Ascending aorta (tissue), 2 donors: Measurements from ENCODE around the gene ZNF367. TPM values are rescaled to one million over a fixed set of nuclear protein-coding genes. Genes with fewer than 3 reads are reported as not detected.

Experiments used
- DNase-seq, 2 donors: peaks; one replicate each; pipeline ENCODE4 v3.0.0-alpha.2; 2019; ENCODE audit warnings: low spot score in 2 of 2
- H3K27ac ChIP-seq, 2 donors: fragments of 200-600 bp; sonication (generic); one replicate each; pipeline ENCODE4 v1.5.1; 2016 to 2017; ENCODE audit warnings: mild to moderate bottlenecking in 1 of 2
- H3K27me3 ChIP-seq: fragments of 200-600 bp; sonication (generic); one replicate; pipeline ENCODE4 v1.5.1; 2017
- H3K36me3 ChIP-seq, 2 donors: fragments of 200-600 bp; sonication (generic); one replicate each; pipeline ENCODE4 v1.5.1; 2016
- H3K4me1 ChIP-seq, 2 donors: fragments of 200-600 bp; sonication (generic); one replicate each; pipeline ENCODE4 v1.5.1; 2016 to 2017; ENCODE audit warnings: mild to moderate bottlenecking in 1 of 2
- H3K4me3 ChIP-seq, 2 donors: fragments of 200-600 bp; sonication (generic); one replicate each; pipeline ENCODE4 v1.5.1; 2016 to 2017; ENCODE audit warnings: mild to moderate bottlenecking in 1 of 2
- H3K9me3 ChIP-seq, 2 donors: fragments of 200-600 bp; sonication (generic); one replicate each; pipeline ENCODE4 v1.5.1; 2016
- intact Hi-C: fragments of 100-400 bp; cut with DNase I; formaldehyde crosslinking; loops from one replicate; pipeline ENCODE4 v1.15.1; 2023
- total RNA-seq: library from RNA; depleted of rRNA; stranded (reverse); fragments of >200 nt; gene quantifications from one replicate; pipeline ENCODE4 v1.1.0, GENCODE V29; 2016
- TF ChIP-seq, protein P1 (sequence below), 3 experiments: fragments of 200-600 bp in 2 of 3; fragments of 450-650 bp in 1 of 3; sonication (generic) in 2 of 3; IDR thresholded peaks; one replicate each; pipeline ENCODE4 v1.5.1; 2016 to 2019; ENCODE audit warnings: antibody characterized with exemption in 3 of 3, mild to moderate bottlenecking in 1 of 3, moderate library complexity in 1 of 3

ZNF367 gene
- total RNA-seq, 1 donor from 2014 or later = 3.9 TPM

DNA sequence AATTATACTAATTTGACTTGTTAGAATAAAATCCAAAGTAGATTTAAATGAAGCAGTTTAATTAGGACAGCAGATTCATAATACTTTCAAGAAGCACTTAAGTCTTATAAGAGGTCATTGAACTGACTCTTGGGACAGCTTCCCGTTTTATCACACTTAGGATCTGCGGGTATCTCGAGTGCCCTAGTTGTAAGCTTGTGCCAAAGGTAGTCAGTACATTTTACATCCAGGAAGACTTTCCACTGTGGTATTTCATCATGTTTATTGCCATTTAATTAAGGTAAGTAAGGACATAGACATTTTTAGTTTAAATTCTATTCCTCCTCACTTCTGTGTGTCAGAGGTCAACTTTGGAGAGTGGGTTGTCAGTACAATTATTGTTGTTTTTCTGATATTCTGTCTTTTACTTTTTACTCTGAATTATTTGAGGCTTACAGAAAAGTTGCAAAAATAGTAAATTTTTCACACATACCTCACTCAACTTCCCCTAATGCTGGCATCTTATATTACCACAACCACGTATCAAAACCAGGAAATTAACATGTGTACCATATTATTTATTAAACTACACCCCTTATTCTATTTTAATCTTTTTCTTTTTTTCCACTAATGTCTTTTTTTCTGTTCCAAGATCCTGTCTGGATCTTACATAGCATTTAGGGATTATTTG is 7.5 kb upstream of the ZNF367 start:
- Histone ChIP-seq H3K27ac (no peak overlapping the region), H3K27me3 (no peaks in the 10 kb centered on the region), H3K4me1 (peaks cover 4 to 9% of the 10 kb centered on the region in 2 donors), H3K4me3 (no peak overlapping the region), H3K36me3 (no peaks in the 10 kb centered on the region), H3K9me3 (no peaks in the 10 kb centered on the region)
- TF ChIP-seq, protein P1, sequence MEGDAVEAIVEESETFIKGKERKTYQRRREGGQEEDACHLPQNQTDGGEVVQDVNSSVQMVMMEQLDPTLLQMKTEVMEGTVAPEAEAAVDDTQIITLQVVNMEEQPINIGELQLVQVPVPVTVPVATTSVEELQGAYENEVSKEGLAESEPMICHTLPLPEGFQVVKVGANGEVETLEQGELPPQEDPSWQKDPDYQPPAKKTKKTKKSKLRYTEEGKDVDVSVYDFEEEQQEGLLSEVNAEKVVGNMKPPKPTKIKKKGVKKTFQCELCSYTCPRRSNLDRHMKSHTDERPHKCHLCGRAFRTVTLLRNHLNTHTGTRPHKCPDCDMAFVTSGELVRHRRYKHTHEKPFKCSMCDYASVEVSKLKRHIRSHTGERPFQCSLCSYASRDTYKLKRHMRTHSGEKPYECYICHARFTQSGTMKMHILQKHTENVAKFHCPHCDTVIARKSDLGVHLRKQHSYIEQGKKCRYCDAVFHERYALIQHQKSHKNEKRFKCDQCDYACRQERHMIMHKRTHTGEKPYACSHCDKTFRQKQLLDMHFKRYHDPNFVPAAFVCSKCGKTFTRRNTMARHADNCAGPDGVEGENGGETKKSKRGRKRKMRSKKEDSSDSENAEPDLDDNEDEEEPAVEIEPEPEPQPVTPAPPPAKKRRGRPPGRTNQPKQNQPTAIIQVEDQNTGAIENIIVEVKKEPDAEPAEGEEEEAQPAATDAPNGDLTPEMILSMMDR (IDR thresholded peaks at IDR 0.05) = no peak
- intact Hi-C loops = no loop called here
- no peak for DNase-seq

DNA sequence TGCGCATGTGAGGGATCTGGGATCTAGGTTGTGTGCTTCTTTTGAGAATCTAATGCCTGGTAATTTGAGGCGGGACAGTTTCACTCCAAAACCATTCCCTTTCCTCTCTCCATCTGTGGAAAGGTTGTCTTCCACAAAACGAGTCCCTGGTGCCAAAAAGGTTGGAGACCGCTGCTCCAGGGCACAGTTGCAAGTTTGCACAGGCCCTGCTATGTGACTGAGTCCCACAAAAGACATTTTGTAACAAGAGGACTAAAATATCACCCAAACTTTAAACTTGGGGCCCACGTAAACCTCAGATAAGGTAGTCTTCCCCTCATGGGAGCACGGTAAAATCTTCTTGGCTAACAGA is 5.8 kb upstream of the ZNF367 start:
- TF ChIP-seq, protein P1 (IDR thresholded peaks at IDR 0.05) = no peak
- no peak for DNase-seq
- no peaks in the 10 kb centered on the region for H3K36me3 ChIP-seq
- H3K9me3 ChIP-seq = no peaks in the 10 kb centered on the region
- H3K4me3 ChIP-seq = no peak overlapping the region
- intact Hi-C loops = no loop called here
- peaks cover 6 to 17% of the 10 kb centered on the region in 2 donors for H3K4me1 ChIP-seq
- H3K27ac ChIP-seq = peak overlapping the region; percentile 32 to 54
- no peaks in the 10 kb centered on the region for H3K27me3 ChIP-seq

DNA sequence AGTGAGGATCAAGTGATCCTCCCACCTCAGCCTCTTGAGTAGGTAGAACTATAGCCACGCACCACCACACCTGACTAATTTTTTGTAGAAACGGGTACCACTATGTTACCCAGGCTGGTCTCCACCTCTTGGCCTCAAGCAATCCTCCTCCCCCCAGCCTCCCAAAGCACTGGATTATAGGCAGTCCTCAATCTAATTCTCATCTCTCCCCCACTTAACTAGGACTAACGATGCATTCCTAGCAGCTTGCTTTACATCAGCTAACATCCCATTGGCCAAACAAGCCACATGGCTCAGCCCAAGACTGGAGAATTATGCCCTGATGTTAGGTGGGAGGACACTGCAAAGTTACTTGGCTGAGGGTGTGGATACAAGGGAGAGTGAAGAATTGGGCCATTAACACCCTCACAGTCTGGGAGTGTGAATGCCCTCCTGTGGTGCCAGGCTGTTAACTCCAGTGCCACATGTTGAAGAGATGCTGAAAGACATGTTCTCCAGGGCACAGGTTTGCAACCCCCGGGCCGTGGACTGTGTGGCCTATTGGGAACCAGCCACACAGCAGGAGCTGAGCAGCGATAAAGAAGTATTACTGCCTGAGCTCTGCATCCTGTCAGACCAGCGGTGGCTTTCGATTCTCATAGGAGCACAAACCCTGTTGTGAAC is 5.3 kb upstream of the ZNF367 start:
- Histone ChIP-seq H3K27me3 (no peaks in the 10 kb centered on the region), H3K36me3 (no peaks in the 10 kb centered on the region), H3K9me3 (no peaks in the 10 kb centered on the region), H3K4me3 (no peak overlapping the region), H3K4me1 (peaks cover 6 to 17% of the 10 kb centered on the region in 2 donors), H3K27ac (peak overlapping the region; percentile 32 to 54)
- no peak for DNase-seq
- intact Hi-C loops = no loop called here
- TF ChIP-seq, protein P1 (IDR thresholded peaks at IDR 0.05) = no peak

DNA sequence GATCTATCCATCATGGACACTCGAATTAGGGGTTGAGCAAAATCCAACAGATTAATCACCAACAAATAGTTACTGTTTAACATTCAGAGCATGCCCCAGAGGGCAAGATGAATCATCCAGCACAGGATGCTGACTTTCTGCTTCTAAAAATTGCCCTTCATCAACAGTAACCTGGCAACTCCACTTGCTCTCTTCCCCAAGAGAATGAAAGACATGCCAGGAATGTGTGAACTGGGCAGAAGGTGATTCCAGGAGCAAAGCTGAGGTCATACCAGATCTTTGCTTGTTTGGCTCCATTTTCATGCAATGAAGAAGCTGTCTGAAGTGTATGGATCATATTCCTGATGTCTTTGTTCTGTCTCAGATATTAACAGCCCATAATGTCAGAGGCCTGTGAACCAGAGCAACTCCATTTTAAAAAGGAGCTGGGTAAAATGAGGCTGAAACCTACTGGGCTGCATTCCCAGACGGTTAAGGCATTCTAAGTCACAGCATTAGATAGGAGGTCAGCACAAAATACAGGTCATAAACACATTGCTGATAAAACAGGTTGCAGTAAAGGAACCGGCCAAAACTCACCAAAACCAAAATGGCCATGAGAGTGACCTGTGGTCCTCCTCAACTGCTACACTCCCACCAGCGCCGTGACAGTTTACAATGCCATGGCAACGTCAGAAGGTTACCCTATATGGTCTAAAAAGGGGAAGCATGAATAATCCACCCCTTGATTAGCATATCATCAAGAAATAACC is 2.5 kb upstream of the ZNF367 start:
- TF ChIP-seq, protein P1 (IDR thresholded peaks at IDR 0.05) = no peak
- Histone ChIP-seq H3K4me1 (peaks cover 11 to 23% of the 10 kb centered on the region in 2 donors), H3K27me3 (no peaks in the 10 kb centered on the region), H3K36me3 (no peaks in the 10 kb centered on the region), H3K4me3 (peak overlapping the region in 1 of 2 donors; percentile 92), H3K9me3 (no peaks in the 10 kb centered on the region), H3K27ac (peak overlapping the region; percentile 99)
- intact Hi-C loops = no loop called here
- DNase-seq = peak in 1 of 2 donors; percentile 90

DNA sequence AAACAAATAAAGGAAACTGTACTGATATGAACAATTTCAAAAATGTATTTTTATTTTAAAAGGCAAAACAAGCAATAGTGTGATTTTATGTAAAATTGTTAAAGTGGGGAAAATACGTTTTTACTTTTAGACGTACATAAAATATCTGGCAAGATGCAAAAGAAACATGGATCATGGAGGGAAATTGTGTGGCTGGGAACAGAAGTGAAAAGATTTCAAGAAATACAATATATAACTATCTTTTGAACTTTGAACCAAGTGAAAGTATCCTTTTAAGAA is 1.5 kb upstream of the ZNF367 start:
- peak overlapping the region; percentile 77 to 92 for H3K4me3 ChIP-seq

More for the DNA sequence above, 1.5 kb upstream of the ZNF367 start:
- Histone ChIP-seq H3K36me3 (no peaks in the 10 kb centered on the region), H3K9me3 (no peaks in the 10 kb centered on the region), H3K27me3 (no peaks in the 10 kb centered on the region), H3K4me1 (peaks cover 11 to 23% of the 10 kb centered on the region in 2 donors), H3K27ac (peak overlapping the region; percentile 99)
- no peak for DNase-seq
- intact Hi-C loops = loop anchor here (2.0 to 5.0 kb wide), 6 partner anchors 37 to 909 kb away; partner anchors contain the start of genes CDC14B and SLC35D2
- TF ChIP-seq, protein P1 (IDR thresholded peaks at IDR 0.05) = no peak
